GM12872 (cell line): ENCODE measurements around the gene GHR.

Source experiments
- CTCF ChIP-seq: IDR thresholded peaks from 3 replicates; pipeline ENCODE4 v1.5.1; 2011; ENCODE audit warnings: low read depth, mild to moderate bottlenecking, low read length, moderate library complexity; ENCODE audit not compliant: insufficient read depth

GHR gene

GRCh38 chr5:42593591-42593990 lies 170.4 kb downstream of the GHR start:
- no peak for TF ChIP-seq CTCF

DNA sequence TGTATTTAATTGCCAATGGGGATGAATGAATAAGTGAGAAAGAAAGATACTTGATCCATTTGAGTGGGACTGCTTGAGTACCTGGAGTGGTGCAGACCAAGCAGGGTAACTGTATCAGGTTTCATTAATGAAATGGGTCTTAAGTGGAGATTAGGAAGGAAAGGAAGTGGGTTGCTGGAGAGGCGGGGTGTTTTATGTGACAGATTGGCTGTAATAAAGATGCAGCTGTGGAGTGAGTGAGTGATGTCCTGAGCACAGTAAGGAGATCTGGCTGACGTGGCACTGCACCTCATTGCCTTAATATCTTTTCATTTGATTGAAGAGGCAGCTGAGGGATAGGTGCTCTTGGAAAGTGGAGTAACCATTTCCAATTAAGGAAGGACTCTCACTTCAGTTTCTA lies 172.4 kb downstream of the GHR start:
- TF ChIP-seq CTCF: no peak

- TF ChIP-seq CTCF: no peak
Measured at GRCh38 chr5:42596817-42597216, 173.6 kb downstream of the GHR start.

GRCh38 chr5:42597318-42597937 lies 174.2 kb downstream of the GHR start:
- no peak for TF ChIP-seq CTCF

DNA sequence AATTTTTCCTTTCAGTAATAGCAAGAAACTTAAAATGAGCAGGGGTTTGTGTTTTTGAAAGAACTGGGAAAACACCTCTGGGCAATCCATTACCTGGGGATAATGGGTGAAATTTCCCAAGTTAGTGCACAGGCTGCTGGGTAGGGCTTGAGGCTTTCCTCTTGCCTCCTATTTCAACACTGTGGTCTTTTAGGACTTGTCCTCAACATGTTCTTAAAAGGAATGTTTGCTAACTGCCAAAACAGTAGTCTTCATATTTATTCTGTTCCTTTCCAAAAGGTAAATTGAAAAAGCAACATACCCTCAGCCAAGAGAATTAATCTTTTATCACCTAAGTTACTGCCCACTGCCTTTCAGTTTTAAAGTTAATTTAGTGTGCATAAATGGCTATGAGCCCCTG lies 175.1 kb downstream of the GHR start:
- TF ChIP-seq CTCF: no peak

DNA sequence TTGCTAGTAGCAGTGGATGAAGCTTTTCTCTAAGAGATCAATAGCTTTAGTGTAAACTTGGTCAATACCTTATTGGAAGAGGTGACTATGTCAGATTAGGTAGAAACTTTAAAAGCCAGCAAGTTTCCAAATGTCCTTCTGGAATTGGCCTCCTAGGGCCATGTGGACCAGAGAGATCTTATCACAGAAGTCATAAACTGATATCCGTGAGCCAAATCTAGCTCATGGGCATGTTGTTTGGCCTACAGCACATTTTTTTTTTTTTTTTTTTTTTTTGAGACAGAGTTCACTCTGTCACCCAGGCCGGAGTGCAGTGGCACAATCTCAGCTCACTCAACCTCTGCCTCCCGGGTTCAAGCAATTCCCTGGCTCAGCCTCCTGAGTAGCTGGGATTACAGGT lies 175.9 kb downstream of the GHR start:
- TF ChIP-seq CTCF: no peak

DNA sequence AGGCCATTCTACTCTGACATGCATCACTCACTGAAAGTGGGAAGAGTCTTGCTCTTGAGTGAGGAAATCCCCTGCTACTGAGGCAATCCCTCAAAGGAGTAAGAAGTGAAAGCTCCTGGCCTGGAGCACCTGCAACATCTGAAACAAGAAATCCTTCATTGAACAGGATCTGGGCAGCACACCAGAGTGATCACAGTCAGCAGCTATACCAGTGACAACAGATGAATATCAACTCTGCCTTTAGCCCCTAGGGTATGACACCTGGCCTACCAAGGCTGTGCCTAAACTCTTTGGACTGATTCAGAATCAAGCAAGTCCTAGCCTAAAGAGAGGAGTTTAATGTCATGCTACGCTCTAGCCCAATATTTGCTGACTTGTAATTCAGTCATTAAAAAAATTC lies 177.2 kb downstream of the GHR start:
- no peak for TF ChIP-seq CTCF

- no peak for TF ChIP-seq CTCF
Measured at GRCh38 chr5:42604171-42604711, 181.0 kb downstream of the GHR start.
